ENCODE measurements around the gene MAPK11.
A peak's percentile ranks its signal among the peaks of the same experiment; 100 is the strongest.

DNA sequence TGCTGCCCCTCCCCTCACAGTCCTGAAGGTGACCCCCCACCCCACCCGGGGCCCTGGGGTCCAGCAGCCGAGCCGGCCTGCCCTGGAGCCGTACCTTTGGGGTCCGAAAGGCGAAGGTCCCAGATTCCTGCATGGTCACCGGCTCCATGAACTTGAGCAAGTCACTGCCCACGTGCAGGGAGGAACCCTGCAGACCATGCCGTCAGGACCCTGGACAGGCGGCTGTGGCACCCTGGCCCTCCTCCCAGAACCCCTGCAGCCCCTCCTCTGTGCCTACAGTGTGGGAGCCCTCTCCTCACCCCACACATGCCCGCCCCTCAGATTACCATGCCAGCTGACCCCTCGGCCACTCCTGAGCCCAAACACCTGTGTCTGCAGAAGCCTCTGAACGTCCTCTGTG, 14.3 kb upstream of the MAPK11 start:
- TF ChIP-seq, protein P1, sequence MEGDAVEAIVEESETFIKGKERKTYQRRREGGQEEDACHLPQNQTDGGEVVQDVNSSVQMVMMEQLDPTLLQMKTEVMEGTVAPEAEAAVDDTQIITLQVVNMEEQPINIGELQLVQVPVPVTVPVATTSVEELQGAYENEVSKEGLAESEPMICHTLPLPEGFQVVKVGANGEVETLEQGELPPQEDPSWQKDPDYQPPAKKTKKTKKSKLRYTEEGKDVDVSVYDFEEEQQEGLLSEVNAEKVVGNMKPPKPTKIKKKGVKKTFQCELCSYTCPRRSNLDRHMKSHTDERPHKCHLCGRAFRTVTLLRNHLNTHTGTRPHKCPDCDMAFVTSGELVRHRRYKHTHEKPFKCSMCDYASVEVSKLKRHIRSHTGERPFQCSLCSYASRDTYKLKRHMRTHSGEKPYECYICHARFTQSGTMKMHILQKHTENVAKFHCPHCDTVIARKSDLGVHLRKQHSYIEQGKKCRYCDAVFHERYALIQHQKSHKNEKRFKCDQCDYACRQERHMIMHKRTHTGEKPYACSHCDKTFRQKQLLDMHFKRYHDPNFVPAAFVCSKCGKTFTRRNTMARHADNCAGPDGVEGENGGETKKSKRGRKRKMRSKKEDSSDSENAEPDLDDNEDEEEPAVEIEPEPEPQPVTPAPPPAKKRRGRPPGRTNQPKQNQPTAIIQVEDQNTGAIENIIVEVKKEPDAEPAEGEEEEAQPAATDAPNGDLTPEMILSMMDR (IDR thresholded peaks at IDR 0.05 in 2 of 3, conservative IDR thresholded peaks at IDR 0.05 in 1 of 3; ENCODE audit: control insufficient read depth in 2 of 3, extremely low read depth in 1 of 3, insufficient read depth in 1 of 3, low read depth in 3 of 3, low read length in 3 of 3) = no peak
- TF ChIP-seq POLR2AphosphoS5 (IDR thresholded peaks at IDR 0.05; ENCODE audit: low read length) (0 out of 2 replicates have a peak, but pooled peaks have one; percentile 30), SREBF1 (IDR thresholded peaks at IDR 0.05; ENCODE audit: low read length) (no peak), MAX (IDR thresholded peaks at IDR 0.05; ENCODE audit: low read depth, low read length) (no peak)

Data from GM12878 (cell line).